Activated CD8-positive, alpha-beta memory T cell treated with anti-CD3 and anti-CD28 coated beads for 48 hours (primary cell): ENCODE results near the gene TADA3.

Source experiments
- DNase-seq, 3 experiments: peaks; one replicate each; pipeline ENCODE4 v3.0.0-alpha.2; 2020; ENCODE audit warnings: low read depth in 2 of 3, low spot score in 2 of 3

The TADA3 gene

GRCh38 chr3:9730657-9731205 is 61.5 kb downstream of the TADA3 start:
- no peak for DNase-seq
